Endothelial cell (in vitro differentiated cells): ENCODE data around the gene SFTPB. TPM values are rescaled to one million over a fixed set of nuclear protein-coding genes. Genes with fewer than 3 reads are reported as not detected.
A peak's percentile ranks its signal among the peaks of the same experiment; 100 is the strongest.

ENCODE experiments used
- DNase-seq: peaks from one replicate; pipeline ENCODE4 v3.0.0; 2021; ENCODE audit warnings: low spot score
- H3K27ac Mint-ChIP-seq: one replicate; pipeline ENCODE4 v1.8.0; 2021; ENCODE audit warnings: mixed read lengths, inconsistent platforms; ENCODE audit not compliant: unreplicated experiment
- H3K27me3 Mint-ChIP-seq: one replicate; pipeline ENCODE4 v1.8.0; 2021; ENCODE audit warnings: mild to moderate bottlenecking, moderate library complexity, mixed read lengths, inconsistent platforms; ENCODE audit not compliant: unreplicated experiment
- H3K36me3 Mint-ChIP-seq: one replicate; pipeline ENCODE4 v1.8.0; 2021; ENCODE audit warnings: mild to moderate bottlenecking, low read depth, mixed read lengths, inconsistent platforms; ENCODE audit not compliant: unreplicated experiment
- H3K4me1 Mint-ChIP-seq: one replicate; pipeline ENCODE4 v1.8.0; 2021; ENCODE audit warnings: mild to moderate bottlenecking, mixed read lengths, inconsistent platforms; ENCODE audit not compliant: unreplicated experiment
- H3K4me3 Mint-ChIP-seq: one replicate; pipeline ENCODE4 v1.8.0; 2021; ENCODE audit warnings: mild to moderate bottlenecking, mixed read lengths, inconsistent platforms; ENCODE audit not compliant: unreplicated experiment
- H3K9me3 Mint-ChIP-seq: one replicate; pipeline ENCODE4 v1.8.0; 2021; ENCODE audit warnings: mixed read lengths, inconsistent platforms; ENCODE audit not compliant: unreplicated experiment
- CTCF ChIP-seq: fragments of 200-600 bp; sonication (generic); IDR thresholded peaks from one replicate; pipeline ENCODE4 v1.5.0; 2021; ENCODE audit warnings: antibody characterized with exemption; ENCODE audit not compliant: unreplicated experiment
- total RNA-seq: library from RNA; stranded (reverse); fragmentation: NEBNext Ultra II Directional; extraction: Animal tissue kit (Norgen Biotek cat#: 25700); gene quantifications from one replicate; pipeline ENCODE4 v1.2.1, GENCODE V29; 2021; ENCODE audit not compliant: unreplicated experiment

SFTPB gene
- total RNA-seq, 1 donor from 2014 or later: not detected

GRCh38 chr2:85713836-85714235 lies 45.8 kb upstream of the SFTPB start:
- Mint-ChIP-seq H3K36me3 (no peaks in the 10 kb centered on the region), H3K27me3 (peaks cover 8% of the 10 kb centered on the region), H3K4me1 (peaks cover 34% of the 10 kb centered on the region), H3K27ac (no peak overlapping the region), H3K4me3 (no peak overlapping the region), H3K9me3 (no peaks in the 10 kb centered on the region)
- TF ChIP-seq CTCF: no peak
- no peak for DNase-seq

GRCh38 chr2:85712849-85713612 lies 45.0 kb upstream of the SFTPB start:
- Mint-ChIP-seq H3K27ac (peak overlapping the region; percentile 64), H3K4me3 (no peak overlapping the region), H3K27me3 (peaks cover 8% of the 10 kb centered on the region), H3K36me3 (no peaks in the 10 kb centered on the region), H3K4me1 (peaks cover 36% of the 10 kb centered on the region), H3K9me3 (no peaks in the 10 kb centered on the region)
- no peak for DNase-seq
- no peak for TF ChIP-seq CTCF

GRCh38 chr2:85712336-85712735 lies 44.3 kb upstream of the SFTPB start:
- Mint-ChIP-seq H3K9me3 (no peaks in the 10 kb centered on the region), H3K27me3 (peaks cover 8% of the 10 kb centered on the region), H3K4me1 (peaks cover 36% of the 10 kb centered on the region), H3K27ac (peak overlapping the region; percentile 64), H3K4me3 (no peak overlapping the region), H3K36me3 (no peaks in the 10 kb centered on the region)
- TF ChIP-seq CTCF: no peak
- no peak for DNase-seq

GRCh38 chr2:85711578-85712060 lies 43.6 kb upstream of the SFTPB start:
- H3K27me3 Mint-ChIP-seq: peaks cover 8% of the 10 kb centered on the region
- H3K36me3 Mint-ChIP-seq: no peaks in the 10 kb centered on the region
- no peak for DNase-seq
- peak overlapping the region; percentile 18 for H3K27ac Mint-ChIP-seq
- no peak overlapping the region for H3K4me3 Mint-ChIP-seq
- no peaks in the 10 kb centered on the region for H3K9me3 Mint-ChIP-seq
- no peak for TF ChIP-seq CTCF
- peaks cover 41% of the 10 kb centered on the region for H3K4me1 Mint-ChIP-seq

GRCh38 chr2:85710687-85711577 lies 42.9 kb upstream of the SFTPB start:
- Mint-ChIP-seq H3K27ac (peak overlapping the region; percentile 70), H3K9me3 (no peaks in the 10 kb centered on the region), H3K36me3 (no peaks in the 10 kb centered on the region), H3K4me1 (peaks cover 48% of the 10 kb centered on the region), H3K27me3 (peaks cover 8% of the 10 kb centered on the region), H3K4me3 (peak overlapping the region; percentile 21)
- DNase-seq: no peak
- no peak for TF ChIP-seq CTCF
